Thyroid gland (tissue), 4 donors: ENCODE data around the gene PARP9. TPM values are rescaled to one million over a fixed set of nuclear protein-coding genes. Genes with fewer than 3 reads are reported as not detected.

Experiments used
- DNase-seq, 2 donors: peaks; one replicate each; pipeline ENCODE4 v3.0.0-alpha.2; 2019
- H3K27ac ChIP-seq, 3 donors: fragments of 200-600 bp; sonication (generic); 1 replicate in 2 of 3; 2 replicates in 1 of 3; pipeline ENCODE4 v1.5.1; 2016 to 2019; ENCODE audit warnings: mild to moderate bottlenecking in 1 of 3, moderate library complexity in 1 of 3
- H3K27me3 ChIP-seq: fragments of 200-600 bp; sonication (generic); one replicate; pipeline ENCODE4 v1.5.1; 2019
- H3K36me3 ChIP-seq, 2 donors: fragments of 200-600 bp; sonication (generic); one replicate each; pipeline ENCODE4 v1.5.1; 2016 to 2019
- H3K4me1 ChIP-seq, 2 donors: fragments of 200-600 bp; sonication (generic); one replicate each; pipeline ENCODE4 v1.5.1; 2017 to 2019
- H3K4me3 ChIP-seq, 3 donors: fragments of 200-600 bp; sonication (generic); replicated peaks in 1 of 3; 1 replicate in 2 of 3; 2 replicates in 1 of 3; pipeline ENCODE4 v1.5.1; 2016; ENCODE audit warnings: mild to moderate bottlenecking in 1 of 3
- H3K9me3 ChIP-seq: fragments of 200-600 bp; sonication (generic); one replicate; pipeline ENCODE4 v1.5.1; 2017
- CTCF ChIP-seq, 6 experiments: fragments of 200-600 bp in 3 of 6; fragments of 450-650 bp in 3 of 6; sonication (generic) in 3 of 6; IDR thresholded peaks; one replicate each; pipeline ENCODE4 v1.5.1; 2016 to 2019; ENCODE audit warnings: antibody characterized with exemption in 6 of 6, mild to moderate bottlenecking in 2 of 6, inconsistent platforms in 1 of 6, moderate library complexity in 1 of 6
- POLR2A ChIP-seq, 2 donors: fragments of 450-650 bp; IDR thresholded peaks; one replicate each; pipeline ENCODE4 v1.6.1; 2017; ENCODE audit warnings: antibody characterized with exemption in 2 of 2, mild to moderate bottlenecking in 2 of 2, moderate library complexity in 1 of 2
- WGBS, 2 donors: methylation state at CpG; one replicate each; pipeline ENCODE4 v1.1.5; 2017; 5-methylcytosine and 5-hydroxymethylcytosine counted together
- intact Hi-C: fragments of 100-400 bp; cut with DNase I; formaldehyde crosslinking; loops from one replicate; pipeline ENCODE4 v1.15.1; 2023
- total RNA-seq, 4 donors: library from RNA; depleted of rRNA; stranded (reverse); fragments of >200 nt; gene quantifications; one replicate each; pipeline ENCODE4 v1.2.3, GENCODE V29; 2016

PARP9 gene
- total RNA-seq, 4 donors from 2014 or later = 22.9 to 34.0 (median 31.5) TPM

GRCh38 chr3:122563717-122564025, 429 bp downstream of the PARP9 start:
- H3K4me3 ChIP-seq = peak overlapping the region; percentile 62 to 96 (median 78)
- intact Hi-C loops = no loop called here
- peak; percentile 31 to 47 for DNase-seq
- no peaks in the 10 kb centered on the region for H3K36me3 ChIP-seq
- no peaks in the 10 kb centered on the region for H3K9me3 ChIP-seq
- H3K27ac ChIP-seq = peak overlapping the region; percentile 92 to 98 (median 97)
- no peak for TF ChIP-seq POLR2A (IDR thresholded peaks at IDR 0.05)
- TF ChIP-seq CTCF (IDR thresholded peaks at IDR 0.05) = no peak
- 24 to 26% methylated on average over 5 of the region's 5 CpGs for WGBS, 2 donors
- H3K4me1 ChIP-seq = peaks cover 15 to 39% of the 10 kb centered on the region in 2 donors
- H3K27me3 ChIP-seq = no peaks in the 10 kb centered on the region

GRCh38 chr3:122562923-122563716, 980 bp downstream of the PARP9 start:
- Histone ChIP-seq H3K4me1 (peaks cover 11 to 35% of the 10 kb centered on the region in 2 donors), H3K36me3 (peaks cover 3 to 4% of the 10 kb centered on the region in 2 donors), H3K27me3 (no peaks in the 10 kb centered on the region), H3K27ac (peak overlapping the region; percentile 92 to 98 (median 97)), H3K9me3 (no peaks in the 10 kb centered on the region), H3K4me3 (peak overlapping the region; percentile 62 to 96 (median 78))
- WGBS, 2 donors = 74 to 77% methylated on average over 5 of the region's 5 CpGs
- no peak for TF ChIP-seq CTCF (IDR thresholded peaks at IDR 0.05)
- no peak for TF ChIP-seq POLR2A (IDR thresholded peaks at IDR 0.05)
- intact Hi-C loops = no loop called here
- DNase-seq = no peak

- Histone ChIP-seq H3K27ac (no peak overlapping the region), H3K27me3 (no peaks in the 10 kb centered on the region), H3K36me3 (peaks cover 8 to 9% of the 10 kb centered on the region in 2 donors), H3K9me3 (no peaks in the 10 kb centered on the region), H3K4me1 (peaks cover 11 to 26% of the 10 kb centered on the region in 2 donors), H3K4me3 (no peak overlapping the region)
- DNase-seq = peak; percentile 53 to 55
- TF ChIP-seq POLR2A (IDR thresholded peaks at IDR 0.05) (no peak), CTCF (IDR thresholded peaks at IDR 0.05) (peak; percentile 14 to 79 (median 56))
- intact Hi-C loops = loop anchor here (2.0 kb wide), 1 partner anchor 120 kb away; the partner anchor contains the start of gene PARP14
- 89 to 92% methylated on average over 1 of the region's 1 CpG for WGBS, 2 donors
Measured at GRCh38 chr3:122560680-122561079, 3.4 kb downstream of the PARP9 start.

GRCh38 chr3:122559906-122560305, 4.2 kb downstream of the PARP9 start:
- 85 to 92% methylated on average over 3 of the region's 3 CpGs for WGBS, 2 donors
- no peak overlapping the region for H3K27ac ChIP-seq
- TF ChIP-seq POLR2A (IDR thresholded peaks at IDR 0.05) = no peak
- no peak for TF ChIP-seq CTCF (IDR thresholded peaks at IDR 0.05)
- intact Hi-C loops = loop anchor here (2.0 kb wide), 1 partner anchor 121 kb away; the partner anchor contains the start of gene PARP14
- no peak for DNase-seq
- H3K9me3 ChIP-seq = no peaks in the 10 kb centered on the region
- no peak overlapping the region for H3K4me3 ChIP-seq
- no peaks in the 10 kb centered on the region for H3K27me3 ChIP-seq
- peaks cover 13 to 14% of the 10 kb centered on the region in 2 donors for H3K36me3 ChIP-seq
- peaks cover 11 to 18% of the 10 kb centered on the region in 2 donors for H3K4me1 ChIP-seq

- DNase-seq = no peak
- TF ChIP-seq POLR2A (IDR thresholded peaks at IDR 0.05) (no peak), CTCF (IDR thresholded peaks at IDR 0.05) (no peak)
- intact Hi-C loops = no loop called here
- no peaks in the 10 kb centered on the region for H3K27me3 ChIP-seq
- H3K9me3 ChIP-seq = no peaks in the 10 kb centered on the region
- peaks cover 13 to 20% of the 10 kb centered on the region in 2 donors for H3K36me3 ChIP-seq
- H3K4me3 ChIP-seq = no peak overlapping the region
- H3K4me1 ChIP-seq = peaks cover 9 to 18% of the 10 kb centered on the region in 2 donors
- WGBS, 2 donors = 87 to 89% methylated on average over 6 of the region's 6 CpGs
- H3K27ac ChIP-seq = no peak overlapping the region
Measured at GRCh38 chr3:122558605-122559004, 5.5 kb downstream of the PARP9 start.
